Activated CD4-positive, alpha-beta T cell treated with anti-CD3 and anti-CD28 coated beads, Interleukin-2, amount 10 ng/mL, durations not matched to agents 24 days and 14 days (primary cell): ENCODE results near the gene SDHAF3. TPM values are rescaled to one million over a fixed set of nuclear protein-coding genes. Genes with fewer than 3 reads are reported as not detected.
"Not testable (repeated sequence)": the region's sequence is repeated elsewhere in the genome, so short reads cannot be mapped to it uniquely, and the experiment has no call there.

Source experiments
- DNase-seq: peaks from one replicate; pipeline ENCODE4 v3.0.0; 2022
- H3K27ac Mint-ChIP-seq: one replicate; pipeline ENCODE4 v1.8.0; 2022; ENCODE audit warnings: mild to moderate bottlenecking, mixed read lengths
- H3K27me3 Mint-ChIP-seq: one replicate; pipeline ENCODE4 v1.8.0; 2022; ENCODE audit warnings: mixed read lengths
- H3K36me3 Mint-ChIP-seq: one replicate; pipeline ENCODE4 v1.8.0; 2022; ENCODE audit warnings: low read depth, mild to moderate bottlenecking, mixed read lengths
- H3K4me1 Mint-ChIP-seq: one replicate; pipeline ENCODE4 v1.8.0; 2021; ENCODE audit warnings: mixed read lengths
- H3K4me3 Mint-ChIP-seq: one replicate; pipeline ENCODE4 v1.8.0; 2022; ENCODE audit warnings: mild to moderate bottlenecking, moderate library complexity, mixed read lengths
- H3K9me3 Mint-ChIP-seq: one replicate; pipeline ENCODE4 v1.8.0; 2021; ENCODE audit warnings: mixed read lengths
- intact Hi-C: fragments of 100-400 bp; cut with micrococcal nuclease; formaldehyde crosslinking; loops from one replicate; pipeline ENCODE4 v1.15.1; 2023
- total RNA-seq: library from RNA; stranded (reverse); gene quantifications from 2 replicates; pipeline ENCODE4 v1.2.3, GENCODE V29; 2022

The SDHAF3 gene
- total RNA-seq, 1 donor from 2014 or later, result 27.8 TPM

DNA sequence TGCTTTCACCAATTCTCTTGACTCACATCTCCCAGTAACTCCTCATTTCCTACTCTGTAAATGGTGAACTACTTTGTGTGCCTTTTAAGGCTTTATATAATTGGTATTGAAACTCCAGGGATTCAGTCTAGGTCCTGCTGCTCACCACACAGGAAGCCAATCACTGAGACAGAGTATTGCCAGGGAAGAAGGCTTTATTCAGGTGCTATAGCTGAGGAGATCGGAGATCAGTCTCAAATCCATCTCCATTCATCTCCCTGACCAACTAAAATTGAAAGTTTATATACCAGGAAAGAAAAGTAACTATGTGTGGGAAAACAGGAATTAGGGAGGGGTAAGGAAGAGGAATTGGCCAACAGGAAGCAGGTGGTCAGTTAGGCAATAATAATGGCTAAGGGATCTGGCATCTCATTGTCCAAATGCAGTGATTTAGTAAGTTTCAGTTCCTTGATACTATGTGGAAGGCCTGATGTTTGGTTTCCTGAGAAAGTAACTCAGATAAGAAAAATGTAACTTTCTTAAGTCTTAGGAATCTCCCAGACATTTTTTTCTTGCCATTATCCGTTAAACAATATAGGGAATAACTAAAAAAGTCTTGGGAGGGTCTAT lies 10.2 kb upstream of the SDHAF3 start:
- Mint-ChIP-seq H3K4me3 (no peak overlapping the region), H3K4me1 (no peaks in the 10 kb centered on the region)

DNA sequence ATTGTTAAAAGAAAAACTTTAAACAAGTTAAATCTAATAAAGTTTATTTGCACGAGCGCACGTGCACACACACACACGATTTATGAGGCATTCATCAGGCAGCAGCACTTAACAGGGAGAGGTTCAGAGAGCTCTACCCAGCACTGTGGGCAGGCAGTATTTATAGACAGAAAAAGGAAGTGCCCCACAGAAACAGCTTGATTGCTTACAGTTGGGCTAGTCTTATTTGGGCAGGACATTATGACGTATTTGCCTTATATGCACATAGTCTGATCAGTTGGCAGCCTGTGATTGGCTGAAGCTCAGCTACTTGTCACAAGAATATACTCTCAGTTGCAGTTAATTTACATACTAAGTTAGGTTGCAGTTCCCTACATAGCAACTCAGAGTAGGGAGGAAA lies 1.2 kb upstream of the SDHAF3 start:
- intact Hi-C loops, result loop anchor here (2.0 to 5.0 kb wide), 2 partner anchors 639 to 796 kb away; no protein-coding TSS in a partner anchor
- H3K27ac Mint-ChIP-seq, result no peak overlapping the region
- DNase-seq, result peak; percentile 57
- peaks cover 5% of the 10 kb centered on the region for H3K9me3 Mint-ChIP-seq
- H3K4me1 Mint-ChIP-seq, result peaks cover 21% of the 10 kb centered on the region
- no peak overlapping the region for H3K4me3 Mint-ChIP-seq
- no peaks in the 10 kb centered on the region for H3K27me3 Mint-ChIP-seq
- H3K36me3 Mint-ChIP-seq, result peaks cover 6% of the 10 kb centered on the region

More for the DNA sequence above, 10.2 kb upstream of the SDHAF3 start:
- intact Hi-C loops, result no loop called here
- H3K9me3 Mint-ChIP-seq, result no peaks in the 10 kb centered on the region
- no peaks in the 10 kb centered on the region for H3K36me3 Mint-ChIP-seq
- no peak overlapping the region for H3K27ac Mint-ChIP-seq
- peaks cover 14% of the 10 kb centered on the region for H3K27me3 Mint-ChIP-seq
- DNase-seq, result no peak

DNA sequence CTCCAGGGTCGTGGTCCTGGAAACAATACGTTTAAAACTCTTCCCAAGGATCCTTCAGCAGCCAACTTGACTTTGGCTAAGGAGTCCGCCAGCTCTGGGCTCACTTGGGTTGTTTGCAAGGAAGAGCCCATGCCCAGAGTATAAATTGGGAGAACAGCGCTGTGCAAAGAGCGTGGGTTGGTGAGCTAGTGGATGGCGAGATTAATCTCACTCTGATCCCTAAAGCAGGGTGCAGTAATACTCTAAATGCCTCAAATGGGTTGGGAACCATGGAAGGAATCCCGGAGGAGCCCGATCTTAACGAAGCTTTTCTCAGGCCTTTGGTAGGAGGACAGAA lies 495 bp upstream of the SDHAF3 start:
- peak overlapping the region; percentile 93 for H3K4me3 Mint-ChIP-seq
- intact Hi-C loops, result loop anchor here (1.0 to 5.0 kb wide), 4 partner anchors 640 to 854 kb away; partner anchors contain the start of gene ASNS
- peak overlapping the region; percentile 95 for H3K27ac Mint-ChIP-seq
- H3K36me3 Mint-ChIP-seq, result peaks cover 9% of the 10 kb centered on the region
- peaks cover 24% of the 10 kb centered on the region for H3K4me1 Mint-ChIP-seq
- no peak for DNase-seq
- no peaks in the 10 kb centered on the region for H3K27me3 Mint-ChIP-seq
- H3K9me3 Mint-ChIP-seq, result peaks cover 5% of the 10 kb centered on the region

DNA sequence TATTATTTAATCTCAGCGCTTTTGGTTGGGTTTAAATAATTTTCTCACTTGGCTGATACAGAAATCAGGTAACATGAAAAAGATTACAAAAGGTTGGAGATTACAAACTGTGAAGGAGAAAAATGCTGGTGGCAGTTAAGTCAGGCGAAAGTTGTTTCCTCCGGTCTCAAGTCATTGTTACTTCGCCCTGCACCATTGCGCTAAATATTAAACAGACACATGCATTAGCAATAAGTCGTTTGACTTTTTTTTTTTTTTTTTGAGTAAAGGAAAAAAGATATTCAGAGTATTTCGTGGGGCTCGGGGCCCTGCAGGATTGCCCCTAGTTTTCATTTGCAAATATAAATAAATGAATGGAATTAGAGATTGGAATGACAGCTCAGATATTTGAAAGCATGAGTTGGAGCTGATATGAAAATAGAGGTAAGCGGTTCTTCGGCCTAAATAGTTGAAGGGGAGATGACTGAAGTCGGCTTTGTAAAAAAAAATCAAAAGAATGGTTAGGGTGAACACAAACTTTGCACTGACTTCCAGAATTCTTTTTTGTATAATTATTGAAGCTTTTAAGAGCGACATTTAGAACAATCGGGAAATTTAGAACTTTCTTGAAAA lies 914 bp downstream of the SDHAF3 start:
- Mint-ChIP-seq H3K36me3 (peaks cover 13% of the 10 kb centered on the region), H3K27me3 (no peaks in the 10 kb centered on the region), H3K4me1 (peaks cover 27% of the 10 kb centered on the region), H3K27ac (peak overlapping the region; percentile 84), H3K9me3 (peaks cover 5% of the 10 kb centered on the region), H3K4me3 (peak overlapping the region; percentile 93)
- DNase-seq, result no peak
- intact Hi-C loops, result loop anchor here (5.0 kb wide), 1 partner anchor 641 kb away; no protein-coding TSS in a partner anchor

DNA sequence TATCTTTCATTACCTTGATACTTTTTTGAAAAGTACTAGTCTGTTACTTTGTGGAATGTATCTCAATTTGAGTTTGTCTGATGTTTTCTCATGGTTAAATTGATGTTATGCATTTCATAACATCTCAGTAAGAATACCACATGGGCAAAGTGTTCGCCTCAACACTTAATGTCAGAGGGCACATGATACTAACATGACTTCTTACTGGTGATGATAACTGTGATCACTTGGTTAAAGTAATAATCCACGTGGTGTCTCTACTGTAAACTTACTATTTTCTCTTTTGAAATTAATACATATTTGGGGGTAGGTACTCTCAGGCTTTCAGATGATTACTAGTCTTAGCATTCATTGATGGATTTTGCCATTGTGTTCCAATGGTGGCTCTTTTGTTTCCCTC lies 2.2 kb downstream of the SDHAF3 start:
- no peak for DNase-seq
- Mint-ChIP-seq H3K9me3 (peaks cover 14% of the 10 kb centered on the region), H3K4me1 (peaks cover 27% of the 10 kb centered on the region), H3K4me3 (peak overlapping the region; percentile 39), H3K36me3 (peaks cover 20% of the 10 kb centered on the region), H3K27ac (no peak overlapping the region), H3K27me3 (no peaks in the 10 kb centered on the region)
- intact Hi-C loops, result loop anchor here (5.0 kb wide), 1 partner anchor 642 kb away; no protein-coding TSS in a partner anchor

DNA sequence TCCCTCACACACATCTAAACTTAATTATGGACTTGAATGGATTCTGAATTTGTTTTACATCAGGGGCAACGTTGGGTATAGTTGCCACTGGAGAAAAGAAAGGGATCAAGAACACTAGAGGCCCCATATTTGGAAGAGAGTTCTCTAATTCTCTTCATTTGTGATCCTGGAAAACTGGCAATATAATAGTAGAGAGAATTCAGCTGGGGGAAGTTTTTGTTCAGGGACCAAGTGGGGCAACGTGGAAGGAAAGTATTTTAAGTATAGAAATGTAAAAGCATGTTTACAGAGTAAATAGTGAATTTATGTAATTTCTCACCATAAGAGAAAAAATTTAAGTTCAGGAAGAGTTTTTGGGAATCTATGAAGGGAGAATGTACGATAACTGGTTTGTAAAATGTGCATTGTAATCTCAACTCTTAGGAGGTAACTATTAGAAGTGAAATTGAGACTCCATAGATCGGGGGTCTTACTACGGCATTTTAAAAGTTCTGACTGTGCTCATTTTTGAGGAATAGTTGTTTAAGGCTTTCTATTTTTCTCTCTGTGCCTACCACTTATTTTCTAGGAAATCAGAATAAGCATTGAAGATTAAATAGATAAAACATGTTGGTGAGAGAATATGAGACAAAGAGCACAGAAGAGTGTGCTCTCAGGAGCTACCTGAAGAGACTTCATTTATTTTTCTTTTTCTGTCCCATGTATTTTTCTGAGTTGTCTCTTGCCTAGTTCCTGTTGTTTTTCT lies 3.4 kb downstream of the SDHAF3 start:
- intact Hi-C loops, result no loop called here
- no peak for DNase-seq
- peaks cover 23% of the 10 kb centered on the region for H3K9me3 Mint-ChIP-seq
- no peak overlapping the region for H3K4me3 Mint-ChIP-seq
- H3K27ac Mint-ChIP-seq, result no peak overlapping the region
- peaks cover 23% of the 10 kb centered on the region for H3K36me3 Mint-ChIP-seq
- peaks cover 27% of the 10 kb centered on the region for H3K4me1 Mint-ChIP-seq
- no peaks in the 10 kb centered on the region for H3K27me3 Mint-ChIP-seq

DNA sequence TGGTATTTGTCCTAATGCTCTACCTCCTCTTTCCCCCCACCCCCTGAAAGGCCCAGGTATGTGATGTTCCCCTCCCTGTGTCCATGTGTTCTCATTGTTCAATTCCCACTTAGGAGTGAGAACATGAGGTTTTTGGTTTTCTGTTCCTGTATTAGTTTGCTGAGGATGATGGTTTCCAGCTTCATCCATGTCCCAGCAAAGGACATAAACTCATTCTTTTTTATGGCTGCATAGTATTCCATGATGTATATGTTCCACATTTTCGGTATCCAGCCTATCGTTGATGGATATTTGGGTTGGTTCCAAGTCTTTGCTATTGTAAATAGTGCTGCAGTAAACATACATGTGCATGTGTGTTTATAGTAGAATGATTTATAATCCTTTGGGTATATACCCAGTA lies 5.6 kb downstream of the SDHAF3 start:
- DNase-seq, H3K27ac Mint-ChIP-seq, intact Hi-C loops, H3K4me3 Mint-ChIP-seq, H3K27me3 Mint-ChIP-seq: not testable (repeated sequence)
- Mint-ChIP-seq H3K9me3 (peaks cover 18% of the 10 kb centered on the region), H3K4me1 (peaks cover 20% of the 10 kb centered on the region), H3K36me3 (peaks cover 22% of the 10 kb centered on the region)

DNA sequence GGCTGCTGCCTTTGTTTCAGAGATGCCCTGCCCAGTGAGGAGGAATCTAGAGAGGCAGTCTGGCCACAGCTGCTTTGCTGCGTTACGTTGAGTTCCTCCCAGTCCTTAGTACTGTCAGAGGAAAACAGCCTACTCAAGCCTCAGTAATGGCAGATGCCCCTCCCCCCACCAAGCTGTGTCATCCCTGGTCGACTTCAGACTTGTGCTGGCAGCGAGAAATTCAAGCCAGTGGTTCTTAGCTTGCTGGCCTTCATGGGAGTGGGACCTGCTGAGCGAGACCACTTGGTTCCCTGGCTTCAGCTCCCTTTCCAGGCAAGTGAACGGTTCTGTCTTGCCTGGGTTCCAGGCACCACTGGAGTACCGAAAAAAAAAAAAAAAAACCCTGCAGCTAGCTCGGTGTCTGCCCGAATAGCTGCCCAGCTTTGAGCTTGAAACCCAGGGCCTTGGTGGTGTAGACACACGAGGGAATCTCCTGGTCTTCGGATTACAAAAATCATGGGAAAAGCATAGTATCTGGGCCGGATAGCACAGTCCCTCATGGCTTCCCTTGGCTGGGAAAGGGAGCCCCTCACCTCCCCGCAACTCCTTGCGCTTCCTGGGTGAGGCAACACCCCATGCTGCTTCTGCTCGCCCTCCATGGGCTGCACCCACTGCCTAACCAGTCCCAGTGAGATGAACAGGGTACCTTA lies 9.1 kb downstream of the SDHAF3 start:
- H3K27me3 Mint-ChIP-seq, result no peaks in the 10 kb centered on the region
- intact Hi-C loops, result no loop called here
- H3K27ac Mint-ChIP-seq, result no peak overlapping the region
- peaks cover 14% of the 10 kb centered on the region for H3K36me3 Mint-ChIP-seq
- H3K9me3 Mint-ChIP-seq, result peaks cover 18% of the 10 kb centered on the region
- DNase-seq, result peak; percentile 29
- peaks cover 2% of the 10 kb centered on the region for H3K4me1 Mint-ChIP-seq
- no peak overlapping the region for H3K4me3 Mint-ChIP-seq

DNA sequence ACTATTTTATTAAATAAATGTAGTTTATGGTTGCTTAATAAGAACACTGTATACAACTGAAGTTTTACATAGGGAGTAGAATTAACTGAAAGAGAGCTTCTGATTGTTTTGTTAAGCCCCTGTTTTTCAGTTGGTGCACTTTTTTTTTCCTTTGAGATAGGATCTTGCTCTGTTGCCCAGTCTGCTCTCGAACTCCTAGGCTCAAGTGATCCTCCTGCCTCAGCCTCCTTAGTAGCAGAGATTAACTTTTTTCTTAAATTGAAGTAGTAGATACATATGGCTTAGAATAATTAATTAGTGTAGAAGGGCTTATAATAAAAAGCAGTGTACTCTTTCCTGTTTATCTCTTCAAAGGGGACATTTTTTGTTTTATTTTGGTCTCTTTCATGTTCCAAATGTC lies 11.2 kb downstream of the SDHAF3 start:
- H3K27ac Mint-ChIP-seq, result no peak overlapping the region
- no peaks in the 10 kb centered on the region for H3K27me3 Mint-ChIP-seq
- intact Hi-C loops, result no loop called here
- no peak overlapping the region for H3K4me3 Mint-ChIP-seq
- DNase-seq, result no peak
- H3K4me1 Mint-ChIP-seq, result no peaks in the 10 kb centered on the region
- H3K36me3 Mint-ChIP-seq, result peaks cover 9% of the 10 kb centered on the region
- H3K9me3 Mint-ChIP-seq, result peaks cover 18% of the 10 kb centered on the region

DNA sequence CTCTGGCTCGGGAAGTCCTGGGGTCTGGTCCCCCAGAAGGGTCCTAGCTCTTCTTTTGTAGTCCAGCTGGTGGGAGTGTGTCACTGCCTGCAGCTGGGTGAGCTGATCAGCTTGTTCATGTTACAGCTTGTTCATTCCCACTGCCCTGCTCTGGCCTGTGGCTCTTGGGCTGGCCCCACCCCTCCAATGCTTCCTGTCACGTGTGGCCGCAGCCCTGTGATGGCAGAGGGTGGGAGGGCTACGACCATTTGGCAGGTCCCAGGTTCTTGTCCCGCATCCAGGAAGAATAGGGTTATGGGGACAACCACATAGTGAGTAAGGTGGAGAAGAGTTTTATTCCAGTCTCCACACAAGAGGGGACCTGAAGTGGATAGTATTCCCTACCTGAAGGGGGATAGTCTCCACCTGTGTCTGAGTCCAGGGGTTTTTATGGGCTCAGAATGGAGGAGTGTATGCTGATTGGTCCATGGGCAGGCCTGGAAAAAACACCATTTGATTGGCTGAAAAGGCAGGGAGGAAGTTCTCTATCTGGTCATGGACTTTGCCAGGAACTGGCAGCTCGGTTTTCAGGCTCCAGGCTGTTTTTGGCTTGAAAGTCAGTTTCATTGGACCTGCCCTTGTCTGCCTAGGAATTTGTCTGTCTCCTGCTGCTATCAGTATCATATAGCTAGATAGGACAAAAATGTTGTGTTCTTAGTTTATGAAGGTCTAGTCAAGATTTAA lies 13.1 kb downstream of the SDHAF3 start:
- no peak overlapping the region for H3K27ac Mint-ChIP-seq
- H3K36me3 Mint-ChIP-seq, result no peaks in the 10 kb centered on the region
- intact Hi-C loops, result no loop called here
- no peak overlapping the region for H3K4me3 Mint-ChIP-seq
- H3K9me3 Mint-ChIP-seq, result peaks cover under 1% of the 10 kb centered on the region
- DNase-seq, result peak; percentile 44
- H3K27me3 Mint-ChIP-seq, result no peaks in the 10 kb centered on the region
- H3K4me1 Mint-ChIP-seq, result no peaks in the 10 kb centered on the region

DNA sequence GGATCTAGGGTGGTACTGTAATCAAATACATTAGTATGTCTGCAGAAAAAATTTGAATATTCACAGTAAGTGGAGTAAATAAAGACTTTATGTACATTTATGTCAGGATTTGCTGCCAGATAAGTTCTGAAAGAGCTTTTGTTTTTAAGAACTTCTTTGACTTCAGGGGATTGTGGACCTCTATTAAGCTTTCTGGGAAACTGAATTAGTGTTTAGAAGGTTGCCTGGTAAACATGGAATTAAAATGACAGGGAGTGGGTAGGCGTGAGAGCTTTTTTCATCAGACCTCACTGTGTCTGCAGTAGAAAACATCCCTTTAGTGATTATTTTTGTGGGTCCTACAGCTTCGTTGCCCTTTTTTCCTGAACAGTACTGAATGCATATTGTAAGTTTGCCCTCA lies 15.7 kb downstream of the SDHAF3 start:
- Mint-ChIP-seq H3K9me3 (peaks cover 7% of the 10 kb centered on the region), H3K4me1 (no peaks in the 10 kb centered on the region), H3K4me3 (no peak overlapping the region), H3K27ac (no peak overlapping the region), H3K27me3 (no peaks in the 10 kb centered on the region), H3K36me3 (peaks cover 13% of the 10 kb centered on the region)
- no peak for DNase-seq
- intact Hi-C loops, result no loop called here

DNA sequence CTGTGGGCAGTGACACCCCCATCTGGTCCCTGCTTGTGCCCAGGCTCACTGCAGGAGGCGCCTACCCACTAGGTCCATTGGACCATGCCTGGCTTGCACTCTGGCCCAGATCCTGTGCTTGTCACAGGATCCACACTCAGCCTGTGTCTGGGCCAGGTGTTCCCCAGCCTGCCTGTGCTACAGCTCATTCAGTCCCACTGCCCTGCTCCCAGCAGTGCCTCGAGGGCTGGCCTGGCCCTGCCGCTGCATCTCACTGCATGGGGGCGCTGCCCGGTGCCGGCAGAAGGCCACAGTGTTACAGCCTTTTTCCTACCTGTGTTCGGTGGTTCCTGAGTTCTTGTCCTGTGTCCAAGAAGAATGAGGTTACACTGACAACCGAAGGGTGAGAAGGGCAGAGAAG lies 21.3 kb downstream of the SDHAF3 start:
- H3K27ac Mint-ChIP-seq, result no peak overlapping the region
- intact Hi-C loops, result no loop called here
- peaks cover 22% of the 10 kb centered on the region for H3K9me3 Mint-ChIP-seq
- no peak for DNase-seq
- peaks cover 44% of the 10 kb centered on the region for H3K36me3 Mint-ChIP-seq
- H3K4me3 Mint-ChIP-seq, result no peak overlapping the region
- H3K27me3 Mint-ChIP-seq, result no peaks in the 10 kb centered on the region
- no peaks in the 10 kb centered on the region for H3K4me1 Mint-ChIP-seq

DNA sequence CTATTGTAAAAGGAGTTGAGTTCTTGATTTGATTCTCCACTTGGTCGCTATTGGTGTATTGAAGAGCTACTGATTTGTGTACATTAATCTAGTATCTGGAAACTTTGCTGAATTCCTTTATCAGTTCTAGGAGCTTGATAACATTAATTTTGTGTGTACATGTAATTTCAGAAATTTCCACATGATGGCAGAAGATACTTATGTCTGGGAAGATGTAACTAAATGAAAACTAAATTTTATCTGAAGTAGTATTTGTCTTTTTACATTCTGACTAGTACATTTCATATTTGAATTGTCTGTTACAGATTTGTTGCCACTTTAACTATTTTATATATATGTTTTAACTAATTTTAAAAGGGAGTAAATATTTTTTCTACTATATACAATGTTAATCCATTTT lies 27.6 kb downstream of the SDHAF3 start:
- Mint-ChIP-seq H3K4me1 (no peaks in the 10 kb centered on the region), H3K27ac (no peak overlapping the region), H3K9me3 (peaks cover 4% of the 10 kb centered on the region), H3K4me3 (no peak overlapping the region), H3K36me3 (peaks cover 24% of the 10 kb centered on the region), H3K27me3 (no peaks in the 10 kb centered on the region)
- no peak for DNase-seq
- intact Hi-C loops, result loop anchor here (1.0 kb wide), 2 partner anchors 34 to 690 kb away; no protein-coding TSS in a partner anchor
